GM20000 (cell line): ENCODE results near the gene UBE2G2.

Experiments
- DNase-seq: peaks from one replicate; pipeline ENCODE4 v3.0.0; 2012; ENCODE audit warnings: low spot score
- TF ChIP-seq, protein P1 (sequence below): IDR thresholded peaks from 2 replicates; pipeline ENCODE4 v1.5.1; 2012; ENCODE audit warnings: mild to moderate bottlenecking, control low read depth; ENCODE audit errors: extremely low read depth, missing control alignments

Gene UBE2G2

DNA sequence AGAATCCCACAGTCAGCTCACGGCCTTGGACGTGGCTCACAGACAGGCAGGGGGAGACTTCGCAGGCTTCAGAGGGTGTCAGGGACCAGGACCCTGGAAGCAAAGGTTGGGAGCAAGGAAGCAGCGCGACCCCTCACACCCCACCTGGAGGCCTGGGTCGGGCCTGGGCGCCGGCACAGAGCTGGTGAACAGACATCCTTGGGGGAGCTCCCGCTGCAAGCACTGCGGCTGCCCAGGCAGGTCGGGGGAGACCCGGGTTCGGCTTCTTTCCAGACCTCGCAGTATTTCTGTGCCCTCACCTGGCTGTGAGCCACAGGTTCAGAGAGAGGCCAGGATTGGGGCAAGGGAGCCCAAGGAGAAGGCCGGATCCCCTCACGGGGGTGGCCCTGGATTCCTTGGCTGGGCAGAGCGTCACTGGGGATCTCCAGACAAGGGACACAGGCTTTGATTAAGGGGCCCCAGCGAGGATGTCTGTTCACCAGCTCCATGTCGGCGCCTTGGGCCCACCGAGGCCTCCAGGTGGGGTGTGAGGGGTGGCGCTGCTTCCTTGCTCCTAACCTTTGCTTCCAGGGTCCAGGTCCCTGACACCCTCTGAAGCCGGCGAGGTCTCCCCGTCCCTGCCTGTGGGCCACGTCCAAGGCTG lies 52.4 kb downstream of the UBE2G2 start:
- DNase-seq: no peak
- TF ChIP-seq, protein P1, sequence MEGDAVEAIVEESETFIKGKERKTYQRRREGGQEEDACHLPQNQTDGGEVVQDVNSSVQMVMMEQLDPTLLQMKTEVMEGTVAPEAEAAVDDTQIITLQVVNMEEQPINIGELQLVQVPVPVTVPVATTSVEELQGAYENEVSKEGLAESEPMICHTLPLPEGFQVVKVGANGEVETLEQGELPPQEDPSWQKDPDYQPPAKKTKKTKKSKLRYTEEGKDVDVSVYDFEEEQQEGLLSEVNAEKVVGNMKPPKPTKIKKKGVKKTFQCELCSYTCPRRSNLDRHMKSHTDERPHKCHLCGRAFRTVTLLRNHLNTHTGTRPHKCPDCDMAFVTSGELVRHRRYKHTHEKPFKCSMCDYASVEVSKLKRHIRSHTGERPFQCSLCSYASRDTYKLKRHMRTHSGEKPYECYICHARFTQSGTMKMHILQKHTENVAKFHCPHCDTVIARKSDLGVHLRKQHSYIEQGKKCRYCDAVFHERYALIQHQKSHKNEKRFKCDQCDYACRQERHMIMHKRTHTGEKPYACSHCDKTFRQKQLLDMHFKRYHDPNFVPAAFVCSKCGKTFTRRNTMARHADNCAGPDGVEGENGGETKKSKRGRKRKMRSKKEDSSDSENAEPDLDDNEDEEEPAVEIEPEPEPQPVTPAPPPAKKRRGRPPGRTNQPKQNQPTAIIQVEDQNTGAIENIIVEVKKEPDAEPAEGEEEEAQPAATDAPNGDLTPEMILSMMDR: no peak

DNA sequence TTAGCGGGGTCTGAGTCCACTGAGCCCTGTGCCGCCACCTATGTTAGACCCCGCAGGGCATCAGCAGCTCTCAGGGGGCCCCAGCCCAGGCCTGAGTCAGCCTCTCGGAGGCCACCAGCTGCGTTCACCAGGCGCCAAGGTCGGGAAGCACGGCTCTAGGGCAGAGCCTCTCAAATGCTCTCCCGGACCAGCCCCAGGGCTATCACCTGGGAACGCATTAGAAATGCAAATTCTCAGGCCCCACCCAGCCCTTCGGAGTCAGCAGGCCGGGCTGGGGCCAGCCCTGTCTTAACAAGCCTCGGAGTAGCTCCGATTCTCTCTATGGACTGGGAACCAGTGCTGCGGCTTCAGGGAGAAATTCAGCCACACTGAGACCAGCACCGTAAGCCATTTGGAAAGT lies 53.0 kb downstream of the UBE2G2 start:
- TF ChIP-seq, protein P1: no peak
- DNase-seq: no peak

DNA sequence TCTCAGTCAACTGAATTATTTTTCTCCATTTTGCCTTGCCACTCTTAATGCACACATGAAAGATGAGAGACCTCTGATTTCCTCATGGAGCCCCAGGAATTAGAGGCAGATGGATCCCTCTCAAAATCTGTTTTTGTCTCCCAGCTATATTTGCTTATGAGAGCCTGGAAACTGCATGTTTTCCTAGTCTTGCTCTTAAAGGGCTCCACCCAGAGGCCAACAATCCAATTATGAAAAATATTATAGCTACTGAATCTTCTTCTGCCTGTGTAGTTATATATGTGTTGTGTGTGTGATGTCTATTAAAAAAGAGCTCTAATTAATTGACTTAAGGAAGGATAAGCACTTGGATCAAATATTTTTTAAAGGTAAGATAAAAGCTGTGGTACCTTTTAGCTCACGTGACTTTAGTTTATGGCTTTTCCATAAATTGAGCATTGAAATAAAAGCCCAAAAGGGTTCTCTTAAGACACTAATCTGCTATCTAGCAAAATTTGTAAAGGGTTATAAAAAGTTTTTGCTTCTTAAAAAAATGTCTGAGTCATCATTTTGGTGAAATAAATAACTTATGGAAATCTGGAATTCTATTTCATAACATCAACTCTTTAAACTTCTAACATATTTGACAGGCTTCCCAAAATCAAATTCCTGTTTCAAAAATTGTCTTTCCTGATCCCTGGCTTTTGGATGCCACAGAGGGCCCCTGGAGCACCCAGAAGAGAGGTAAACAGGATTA lies 59.0 kb downstream of the UBE2G2 start:
- DNase-seq: no peak
- TF ChIP-seq, protein P1: no peak

DNA sequence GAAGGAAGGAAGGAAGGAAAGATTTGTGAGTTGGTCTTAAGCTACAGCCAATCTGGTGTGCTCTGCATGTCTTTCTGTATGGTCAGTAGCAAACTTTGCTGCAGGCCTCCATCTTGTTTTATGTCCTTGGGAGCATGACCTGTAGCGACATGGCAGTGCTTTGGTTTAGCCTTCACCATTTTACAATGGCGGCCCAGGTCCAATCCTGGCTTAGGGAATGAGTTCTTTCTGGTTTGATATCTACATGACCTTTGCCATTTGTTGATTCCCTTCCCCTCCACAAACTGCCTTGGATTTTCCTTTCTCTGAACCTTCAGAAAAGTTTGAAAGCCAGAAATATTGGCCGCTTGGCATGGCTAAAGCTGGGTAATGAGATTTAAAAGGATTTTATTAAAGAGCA lies 59.7 kb downstream of the UBE2G2 start:
- TF ChIP-seq, protein P1: no peak

DNA sequence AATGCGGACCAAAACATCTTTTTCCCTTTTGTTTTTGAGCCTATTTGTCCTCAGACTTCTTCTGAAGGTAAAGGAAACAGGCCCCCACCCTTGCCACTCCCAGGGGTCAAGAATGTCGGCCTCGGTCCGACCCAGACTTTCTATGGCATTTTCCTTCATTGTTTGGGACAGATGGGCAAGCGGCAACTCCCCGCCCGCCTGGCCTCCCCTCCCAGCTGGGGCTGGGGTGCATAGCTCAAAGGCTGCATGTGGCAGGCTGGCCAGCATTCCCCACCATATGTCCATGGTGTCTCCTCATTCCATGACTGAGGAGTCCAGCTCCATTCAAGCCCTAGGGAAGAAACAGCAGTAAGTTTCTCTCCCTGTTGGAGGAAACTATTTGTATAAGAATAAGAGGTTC lies 60.9 kb downstream of the UBE2G2 start:
- no peak for DNase-seq
- TF ChIP-seq, protein P1: no peak

More for the DNA sequence above, 59.7 kb downstream of the UBE2G2 start:
- DNase-seq: no peak

DNA sequence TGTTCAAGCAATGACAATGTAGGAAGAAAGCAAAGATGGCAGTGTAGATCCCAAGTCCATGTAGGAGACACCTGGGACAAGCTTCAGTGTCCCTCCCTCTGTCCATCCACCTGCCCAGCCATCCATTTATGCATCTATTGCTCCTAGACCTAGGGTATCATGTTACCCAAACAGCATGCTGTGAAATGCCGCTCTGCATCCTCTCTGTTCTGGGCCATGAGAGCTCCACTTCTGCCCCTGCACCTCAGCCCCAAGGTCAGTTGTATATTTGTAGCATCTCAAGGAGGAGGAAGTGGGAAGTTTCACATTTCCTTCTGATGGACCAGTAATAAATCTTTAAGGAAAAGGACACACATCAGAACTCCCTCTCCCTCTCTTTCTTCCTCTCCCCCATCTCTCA lies 62.3 kb downstream of the UBE2G2 start:
- TF ChIP-seq, protein P1: no peak
- no peak for DNase-seq

DNA sequence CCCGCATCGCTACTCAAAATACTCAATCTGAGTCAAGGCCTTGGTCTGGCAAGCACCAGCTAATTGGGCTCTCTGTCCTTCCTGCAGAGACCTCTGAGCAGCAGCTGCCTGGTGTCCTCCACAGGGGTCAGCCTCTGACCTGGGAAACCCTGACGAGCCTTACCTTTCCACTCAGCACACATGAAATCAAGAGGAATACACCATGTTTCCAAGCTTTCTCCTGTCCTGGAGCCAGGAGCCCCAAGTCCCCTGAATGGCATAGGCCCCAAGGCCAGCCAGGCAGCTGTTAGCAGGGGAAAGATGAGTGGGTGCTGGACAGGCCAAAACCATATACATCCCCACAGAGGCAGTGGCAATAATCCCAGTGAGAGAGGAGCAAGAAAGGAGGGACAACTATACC lies 63.0 kb downstream of the UBE2G2 start:
- DNase-seq: no peak
- TF ChIP-seq, protein P1: no peak
